Islet of Langerhans (tissue), 1 donor: ENCODE results near the gene NOTUM.

Experiments
- FAIRE-seq: peaks from one replicate; lab custom pipeline; 2011; peaks lifted over from hg19 to GRCh38; lab: Jason Lieb, UNC

The NOTUM gene

DNA sequence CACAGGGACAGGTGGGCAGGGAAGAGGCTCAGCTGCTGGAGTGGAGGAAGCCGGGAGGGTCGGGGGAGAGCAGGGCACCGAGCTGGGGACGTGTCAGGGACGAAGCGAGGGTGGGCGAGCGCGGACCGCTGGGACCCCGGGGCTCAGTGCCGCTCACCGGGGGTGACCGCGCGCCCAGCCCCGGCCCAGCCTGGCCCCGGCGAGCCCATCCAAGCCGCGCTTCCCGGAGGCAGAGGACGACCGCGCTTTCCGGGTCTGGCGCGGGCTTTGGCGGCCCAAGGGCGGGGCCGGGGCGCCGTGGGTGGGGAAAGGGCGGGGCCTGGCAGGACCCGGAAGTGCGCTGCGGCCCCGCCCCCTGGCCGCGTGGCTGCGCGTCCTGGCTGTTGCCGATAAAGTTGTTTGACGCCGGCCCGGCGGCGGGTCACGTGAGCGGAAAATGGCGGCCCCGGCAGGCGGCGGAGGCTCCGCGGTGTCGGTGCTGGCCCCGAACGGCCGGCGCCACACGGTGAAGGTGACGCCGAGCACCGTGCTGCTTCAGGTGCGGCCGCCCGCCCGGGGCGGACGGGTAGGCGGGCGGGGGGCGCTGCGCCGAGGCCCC is 16.3 kb upstream of the NOTUM start, which contains the start of gene ASPSCR1:
TSS of gene ASPSCR1 (plus strand) at position 419 of the 598 bp plus-strand sequence. CDS start at position 437, 18 bp downstream.
- no peak for FAIRE-seq

DNA sequence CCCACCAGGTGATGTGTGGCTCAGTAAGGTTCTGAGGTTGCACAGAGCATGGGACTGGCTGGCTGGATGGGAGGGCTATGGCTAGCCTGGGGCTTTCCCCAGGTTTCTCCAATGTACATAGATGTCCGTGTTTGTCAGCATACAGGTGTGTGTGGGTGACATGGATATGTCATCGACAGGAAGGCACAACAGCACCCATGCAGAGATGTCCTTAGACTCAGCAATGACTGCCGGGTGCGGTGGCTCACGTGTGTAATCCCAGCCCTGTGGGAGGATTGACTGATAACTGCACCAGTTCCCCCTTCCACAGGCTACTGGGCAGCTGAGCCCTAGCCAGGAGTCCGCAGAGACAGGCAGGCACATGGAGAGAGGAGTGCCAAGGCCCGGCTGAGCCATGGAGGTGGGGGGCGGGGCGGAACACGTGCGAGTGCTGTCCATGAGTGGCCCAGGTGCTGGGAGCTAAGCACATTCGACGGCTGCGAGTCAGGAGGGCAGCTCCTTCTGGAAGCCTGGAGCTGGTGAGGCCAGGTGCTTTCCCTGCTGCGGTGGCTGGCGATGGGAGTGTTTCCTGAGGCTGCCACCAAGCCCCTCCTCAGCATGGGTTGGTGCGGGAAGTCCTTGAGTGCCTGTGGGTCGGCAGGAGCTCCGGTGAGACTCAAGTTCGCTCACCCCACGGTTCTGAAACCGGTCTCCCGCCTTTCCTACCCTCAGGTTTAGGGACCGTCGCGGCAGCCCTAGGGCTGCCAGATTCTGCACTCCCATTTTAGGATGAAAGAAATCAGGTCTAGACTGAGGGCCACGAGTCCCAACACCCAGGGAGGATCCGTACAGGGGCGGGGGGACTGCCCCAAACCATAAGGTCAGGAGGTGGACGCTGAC is 15.6 kb upstream of the NOTUM start:
- no peak for FAIRE-seq

DNA sequence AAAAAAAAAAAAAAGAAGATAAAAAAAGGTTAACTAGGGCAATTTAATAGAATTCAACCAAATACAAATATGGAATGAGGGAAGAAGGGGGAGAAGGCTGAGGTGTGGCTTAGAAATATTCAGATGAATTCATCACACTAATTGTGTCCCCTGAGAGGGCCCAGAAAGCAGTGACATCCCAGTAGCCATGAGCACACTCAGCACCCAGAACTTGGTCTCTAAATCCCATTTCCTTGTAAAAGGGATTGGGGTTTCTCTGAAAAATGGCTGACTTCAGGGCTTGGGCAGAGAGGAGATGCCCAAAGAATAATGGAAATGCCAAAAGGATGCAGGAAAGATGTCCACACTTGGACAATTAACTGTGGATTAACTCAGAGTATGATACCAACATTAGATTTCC is 12.4 kb upstream of the NOTUM start:
- no peak for FAIRE-seq

DNA sequence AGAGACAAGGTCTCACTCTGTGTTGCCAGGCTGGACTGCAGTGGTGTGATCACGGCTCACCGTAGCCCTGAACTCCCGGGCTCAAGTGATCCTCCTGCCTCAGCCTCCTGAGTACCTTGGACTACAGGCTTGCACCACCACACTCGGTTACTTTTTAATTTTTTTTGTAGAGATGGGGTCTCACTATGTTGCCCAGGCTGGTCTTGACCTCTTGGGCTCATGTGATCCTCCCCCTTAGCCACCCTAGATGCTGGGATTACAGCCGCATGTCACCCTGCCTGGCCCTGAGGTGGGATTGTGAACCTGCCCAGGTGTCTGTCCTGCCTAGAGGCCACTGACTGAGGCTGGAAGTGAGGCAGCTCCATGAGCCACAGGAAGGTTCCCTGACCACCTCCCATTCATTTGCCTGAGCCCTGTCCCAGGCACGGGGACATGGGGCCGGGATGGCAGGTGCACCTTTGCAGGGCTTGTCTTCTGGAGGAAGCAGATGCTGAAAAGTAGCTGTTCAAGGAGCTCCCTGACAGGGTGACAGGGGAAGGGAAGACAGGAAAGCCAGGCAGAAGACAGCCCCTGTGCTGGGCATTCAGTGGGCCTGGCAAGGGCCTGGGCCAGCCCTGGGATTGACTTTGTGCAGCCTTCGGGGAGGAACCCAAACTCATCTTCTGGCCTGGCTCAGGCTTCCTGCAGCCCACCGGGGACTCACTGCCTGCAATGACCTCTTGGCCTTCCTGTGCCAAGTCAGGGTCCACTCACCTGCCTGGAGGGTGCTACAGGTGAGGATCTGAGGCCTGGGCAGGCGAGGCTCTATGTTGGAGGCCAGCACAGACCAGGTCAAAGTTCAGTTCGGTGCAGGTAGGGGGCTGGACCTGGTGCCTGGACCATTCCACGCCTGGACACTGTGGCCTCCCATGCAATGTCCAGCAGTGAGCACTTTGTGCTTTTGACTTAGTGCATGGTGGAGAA is 8.1 kb upstream of the NOTUM start:
- no peak for FAIRE-seq

DNA sequence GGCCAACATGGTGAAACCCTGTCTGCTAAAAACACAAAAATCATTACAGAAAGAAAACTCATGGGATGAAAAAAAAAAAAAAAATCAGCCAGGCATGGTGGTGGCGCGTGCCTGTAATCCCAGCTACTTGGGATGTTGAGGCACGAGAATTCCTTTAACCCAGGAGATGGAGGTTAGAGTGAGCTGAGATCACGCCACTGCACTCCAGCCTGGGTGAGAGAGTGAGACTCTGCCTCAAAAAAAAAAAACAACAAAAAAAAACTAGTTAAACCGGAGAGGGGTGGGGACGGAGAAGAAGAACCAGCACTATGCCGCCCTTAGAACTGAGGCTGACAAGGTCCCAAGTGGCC is 7.4 kb upstream of the NOTUM start:
- no peak for FAIRE-seq

DNA sequence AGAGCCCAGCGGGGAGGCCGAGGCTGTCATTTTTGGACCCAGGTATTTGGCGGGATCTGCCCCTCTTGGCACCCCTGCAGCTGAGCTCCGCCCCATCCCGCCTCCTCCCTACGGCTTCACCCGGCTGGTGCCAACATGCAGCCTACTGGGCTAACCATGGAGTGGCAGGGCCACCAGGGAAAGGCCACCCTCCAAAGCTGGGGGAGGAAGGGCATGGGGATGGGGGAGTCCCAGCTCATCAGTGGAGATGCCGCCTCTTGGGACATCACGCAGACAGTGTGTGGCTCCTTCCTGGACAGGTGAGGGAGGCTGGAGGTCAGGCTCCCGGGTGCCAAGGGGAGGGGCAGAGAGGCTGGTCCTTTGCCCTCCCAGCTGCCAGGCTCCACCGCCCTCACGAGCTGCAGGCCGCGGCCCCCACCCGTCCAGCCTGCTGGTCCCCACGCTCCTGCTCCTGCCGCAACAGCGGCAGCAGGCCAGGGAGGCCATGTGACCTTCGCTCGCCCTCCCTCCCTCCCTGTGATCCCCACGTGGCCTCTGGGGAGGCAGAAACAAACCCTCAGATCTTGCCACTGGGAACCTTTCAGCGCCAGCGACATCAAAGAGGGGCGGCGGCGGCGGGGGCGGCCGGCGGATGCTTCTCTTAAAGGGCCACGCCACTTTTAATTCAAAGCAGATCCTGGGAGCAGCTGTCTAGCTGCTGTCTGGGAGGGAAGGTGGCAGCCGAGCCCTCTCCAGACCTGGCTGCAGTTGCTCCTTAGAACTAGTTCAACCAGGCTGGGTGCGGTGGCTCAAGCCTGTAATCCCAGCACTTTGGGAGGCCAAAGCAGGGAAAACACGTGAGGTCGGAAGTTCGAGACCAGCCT is 6.8 kb upstream of the NOTUM start:
- no peak for FAIRE-seq

DNA sequence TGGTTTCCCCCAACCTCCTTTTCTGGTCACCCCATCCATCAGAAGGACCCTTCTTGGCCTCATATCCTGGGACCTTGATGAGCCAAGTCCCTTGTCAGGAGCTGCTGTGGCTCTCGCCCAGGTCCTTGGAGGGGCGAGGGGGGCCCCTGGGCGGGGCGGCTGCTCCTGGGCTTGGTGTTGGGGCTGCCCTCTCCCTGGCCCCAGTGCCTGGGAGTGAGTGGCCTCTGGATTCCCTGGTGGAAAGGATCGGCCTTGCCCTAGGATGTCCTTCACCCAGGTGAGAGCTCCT is 6.2 kb upstream of the NOTUM start:
- no peak for FAIRE-seq

DNA sequence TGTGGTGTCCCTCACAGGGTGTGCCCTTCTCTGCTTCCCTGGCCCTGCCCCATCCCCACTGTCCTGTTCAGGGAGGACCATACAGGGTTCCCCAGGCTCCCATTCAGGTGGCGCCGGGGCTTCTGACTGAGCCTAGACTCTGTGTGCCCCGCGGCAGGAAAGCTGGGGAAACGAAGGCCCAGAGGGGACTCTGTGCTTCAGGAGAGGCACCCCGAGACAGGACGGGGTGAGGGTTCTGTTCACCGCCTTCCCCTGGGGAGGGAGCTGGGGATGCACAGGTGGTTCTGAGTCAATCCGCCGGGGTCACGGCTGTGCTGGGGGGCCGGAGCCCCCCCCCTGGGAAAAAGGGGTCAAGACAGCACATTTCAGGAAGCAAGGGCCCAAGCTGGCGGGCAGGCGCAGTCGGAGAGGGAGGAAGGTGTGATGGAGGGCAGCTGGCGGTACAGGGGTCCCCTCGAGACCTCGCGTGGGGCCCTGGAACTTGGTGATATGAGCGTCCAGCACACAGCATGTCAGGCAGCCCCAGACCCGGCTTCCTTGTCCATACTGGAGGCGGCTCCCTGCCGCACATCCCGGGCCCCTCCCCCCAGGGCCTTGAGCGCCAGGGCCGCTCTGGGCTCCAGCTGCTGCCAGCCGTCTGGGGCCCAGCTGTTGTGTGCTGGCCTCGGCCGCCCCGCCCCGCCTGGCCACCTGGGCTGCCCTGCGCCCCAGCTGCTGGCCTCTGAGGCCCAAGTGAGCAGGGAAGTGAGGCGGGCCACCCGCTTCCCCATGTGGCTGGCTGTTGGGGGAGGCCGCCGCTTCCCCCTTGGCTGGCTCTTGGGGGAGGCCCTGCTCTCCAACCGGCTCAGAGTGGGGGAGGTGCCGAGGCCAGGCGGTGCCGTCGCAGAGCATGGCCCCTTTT is 5.6 kb upstream of the NOTUM start:
- no peak for FAIRE-seq

DNA sequence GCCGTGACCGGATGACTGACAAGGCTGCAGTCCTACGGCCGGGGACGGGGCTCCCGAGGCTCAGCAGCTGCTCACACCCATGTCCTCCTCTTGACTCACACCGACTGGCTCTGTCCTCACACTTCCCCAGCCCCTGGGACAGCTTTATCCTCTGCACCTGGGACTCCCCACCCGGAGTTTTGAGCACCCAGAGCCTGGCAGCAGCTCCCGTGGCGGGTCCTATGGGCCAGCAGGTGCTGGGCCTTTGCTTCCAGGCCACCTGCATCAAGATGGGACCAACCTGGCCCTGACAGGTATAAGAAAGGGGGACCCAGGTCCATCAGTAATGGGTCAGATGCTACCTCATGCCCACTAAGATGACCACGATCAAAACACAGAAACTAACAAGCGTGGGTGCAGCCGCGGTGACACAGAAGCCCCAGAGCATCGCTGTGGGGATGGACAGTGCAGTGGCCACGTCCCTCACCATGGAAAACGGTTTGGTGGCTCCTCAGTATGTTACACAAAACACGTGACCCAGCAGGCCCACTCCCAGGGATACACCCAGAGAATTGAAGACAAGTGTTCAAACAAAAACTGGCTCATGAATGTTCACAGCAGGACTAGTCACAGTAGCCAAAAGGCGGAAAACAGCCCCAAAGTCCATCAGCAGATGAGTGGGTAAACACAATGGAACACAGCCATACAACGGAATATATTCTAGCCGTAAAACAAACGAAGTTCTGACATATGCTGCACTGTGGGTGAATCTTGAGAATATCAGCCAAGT is 3.3 kb upstream of the NOTUM start:
- no peak for FAIRE-seq

DNA sequence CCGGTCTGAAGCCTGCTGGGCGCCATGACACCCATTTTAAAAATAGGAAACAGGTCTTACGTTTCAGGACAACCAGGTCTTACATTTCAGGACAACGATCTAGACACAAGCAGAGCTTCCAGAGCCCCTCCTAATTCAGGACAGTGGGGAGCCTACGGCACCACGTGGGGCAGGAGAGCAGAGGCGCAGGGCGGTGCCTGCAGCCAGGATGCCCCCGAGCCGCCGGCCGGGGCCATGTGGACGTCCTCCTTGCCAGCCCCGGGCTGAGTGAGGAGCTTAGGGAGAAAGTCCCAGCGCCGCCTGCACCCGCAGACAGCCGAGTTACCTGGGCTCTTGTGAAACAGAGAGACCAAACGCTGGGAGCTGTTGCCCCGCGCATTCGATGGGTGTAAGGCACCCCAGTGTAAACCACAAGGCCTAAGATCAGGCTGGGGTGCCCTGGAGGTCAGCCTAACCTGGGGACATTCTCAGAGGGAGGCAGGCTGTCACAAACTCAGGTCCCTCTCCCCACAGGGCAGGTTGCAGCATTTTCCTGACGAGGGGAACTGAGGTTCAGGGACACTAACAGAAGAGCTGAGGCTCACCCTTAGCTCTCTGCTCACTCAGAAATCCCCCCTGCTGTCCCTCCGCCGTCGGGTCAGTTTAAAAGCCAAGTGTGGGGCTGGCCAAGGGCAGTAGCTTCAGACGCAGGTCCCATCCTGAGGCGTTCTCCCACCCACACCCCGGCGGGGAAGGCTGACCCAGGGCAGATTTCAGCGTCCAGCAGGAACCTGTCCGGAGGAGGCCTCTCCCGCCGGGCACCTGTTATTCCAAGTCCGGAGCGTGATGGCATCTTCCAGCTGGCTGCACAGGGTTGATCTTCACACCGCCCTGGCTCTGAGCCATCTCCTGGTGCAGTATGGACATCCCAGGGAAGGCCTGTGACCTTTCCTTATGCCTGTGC is 1.8 kb upstream of the NOTUM start:
- no peak for FAIRE-seq

DNA sequence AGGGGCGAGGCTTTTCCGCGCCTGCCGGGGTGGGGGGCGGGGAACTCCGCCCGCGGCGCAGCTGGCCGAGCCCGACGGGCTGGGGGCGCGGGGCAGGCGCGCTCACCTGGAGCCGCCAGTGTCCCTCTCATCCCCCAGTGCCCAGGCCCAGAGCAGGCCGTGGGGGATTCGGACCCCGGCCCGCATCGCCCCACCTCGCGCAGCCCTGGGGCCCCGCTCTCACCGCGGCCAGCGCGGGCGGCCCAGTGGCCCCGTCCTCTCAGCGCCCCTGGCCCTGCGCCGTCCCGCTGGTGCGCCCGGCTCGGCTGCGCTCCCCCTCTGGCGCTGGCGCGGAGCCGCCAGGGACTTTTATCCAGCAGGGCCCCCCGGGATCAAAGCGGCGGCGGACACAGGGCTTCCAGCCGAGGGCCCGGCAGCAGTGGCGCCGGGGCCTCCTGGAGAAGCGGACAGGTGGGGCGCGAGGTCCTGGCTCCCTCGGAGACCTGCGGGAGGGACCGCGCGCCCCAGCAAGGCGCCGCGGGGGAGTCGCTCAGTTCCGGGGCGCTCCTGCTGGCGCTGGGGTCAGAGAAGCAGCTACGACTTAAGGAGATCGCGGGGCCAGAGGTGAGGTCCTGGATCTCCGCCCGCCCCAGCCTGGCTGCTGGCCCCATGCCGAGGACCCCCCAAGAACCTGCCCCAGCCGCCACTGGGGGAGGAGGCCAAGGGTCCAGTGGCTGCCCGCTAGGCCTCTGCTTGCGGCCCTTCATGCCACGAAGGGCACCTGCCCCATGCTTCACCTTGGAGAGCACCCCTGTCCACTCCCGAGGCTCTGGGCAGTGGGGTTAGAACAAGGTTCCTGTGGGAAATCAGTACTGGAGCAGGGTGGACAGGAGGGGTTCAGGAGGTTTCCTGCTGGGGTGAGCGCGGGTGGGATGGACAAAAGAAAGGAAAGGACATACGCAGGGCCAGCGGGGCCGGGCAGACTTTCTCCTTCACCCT is 823 bp upstream of the NOTUM start:
- no peak for FAIRE-seq

DNA sequence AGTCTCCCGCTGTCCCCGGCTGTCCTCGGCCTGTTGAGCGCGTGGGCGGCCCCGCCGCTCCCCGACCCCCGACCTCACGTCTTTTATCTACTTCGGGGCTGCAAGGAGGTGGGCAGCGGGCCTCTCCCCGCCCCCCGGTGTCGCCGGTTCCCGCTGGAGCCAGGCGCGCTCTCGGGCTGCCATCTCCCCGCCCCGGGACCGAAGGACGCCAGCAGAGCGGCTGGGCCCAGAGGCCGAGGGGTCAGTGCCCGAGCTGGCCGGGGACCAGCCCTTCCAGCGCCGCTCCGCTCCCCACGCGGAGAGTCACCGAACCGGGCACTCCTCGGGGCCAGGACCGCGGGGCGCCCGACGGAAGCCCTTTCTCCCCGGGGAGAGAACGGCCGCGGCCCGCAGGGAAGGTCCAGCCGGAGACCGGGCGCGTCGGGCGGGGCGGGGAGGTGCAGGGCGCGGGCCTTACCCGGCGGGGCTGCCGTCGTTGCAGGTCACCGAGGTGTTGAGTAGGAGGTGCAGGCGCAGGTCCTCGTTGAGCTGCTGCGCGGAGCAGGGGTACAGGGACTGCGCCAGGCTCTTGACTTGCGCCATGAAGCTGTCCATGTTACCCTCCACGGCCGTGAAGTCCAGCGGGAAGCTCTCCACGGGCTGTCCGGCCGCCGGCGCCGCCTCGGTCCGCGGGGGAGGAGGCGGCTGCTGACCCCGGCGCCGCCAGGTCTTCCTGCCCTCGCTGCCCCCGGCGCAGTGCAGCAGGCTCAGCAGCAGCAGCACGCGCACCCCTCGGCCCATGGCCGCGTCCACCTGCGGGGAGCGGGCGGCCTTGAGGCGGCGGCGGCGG is 643 bp downstream of the NOTUM start:
- no peak for FAIRE-seq

DNA sequence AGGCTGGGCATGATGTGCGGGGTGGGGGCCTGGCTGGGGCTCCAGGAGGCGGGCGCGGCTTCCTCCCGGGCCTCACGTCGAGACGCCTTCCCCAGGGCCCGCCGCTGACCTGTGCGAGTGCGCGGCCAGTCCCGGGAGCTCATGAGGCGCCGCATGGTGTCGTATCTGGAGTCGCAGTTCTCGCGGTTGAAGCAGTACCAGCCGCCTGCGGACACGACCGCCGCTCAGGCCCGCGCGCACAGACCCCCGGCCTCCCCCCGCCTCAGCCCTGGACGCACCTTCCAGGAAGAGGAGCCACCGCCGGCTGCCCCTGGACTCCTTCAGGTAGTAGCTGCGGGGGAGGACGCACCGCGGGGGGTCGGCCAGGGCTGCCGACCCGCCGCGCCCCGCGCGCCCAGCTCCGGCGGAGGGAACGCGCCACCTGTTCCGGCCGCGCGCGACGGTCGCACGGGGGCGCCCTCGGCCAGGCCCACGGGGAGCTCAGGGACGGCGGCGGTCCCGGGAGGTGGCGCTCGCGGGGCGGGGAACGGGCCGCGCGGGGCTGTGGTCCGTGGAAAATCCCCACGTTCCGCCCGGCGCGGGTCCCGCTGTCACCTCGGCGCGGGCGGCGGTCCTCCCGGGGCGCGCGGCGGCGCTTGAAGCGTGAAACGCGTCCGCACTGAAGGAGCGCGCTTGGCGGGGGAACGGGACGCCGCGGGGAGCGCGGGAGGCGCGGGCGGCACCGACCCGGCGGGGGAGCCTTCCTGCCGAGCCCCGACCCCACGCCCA is 1.4 kb downstream of the NOTUM start:
- FAIRE-seq, result no peak

DNA sequence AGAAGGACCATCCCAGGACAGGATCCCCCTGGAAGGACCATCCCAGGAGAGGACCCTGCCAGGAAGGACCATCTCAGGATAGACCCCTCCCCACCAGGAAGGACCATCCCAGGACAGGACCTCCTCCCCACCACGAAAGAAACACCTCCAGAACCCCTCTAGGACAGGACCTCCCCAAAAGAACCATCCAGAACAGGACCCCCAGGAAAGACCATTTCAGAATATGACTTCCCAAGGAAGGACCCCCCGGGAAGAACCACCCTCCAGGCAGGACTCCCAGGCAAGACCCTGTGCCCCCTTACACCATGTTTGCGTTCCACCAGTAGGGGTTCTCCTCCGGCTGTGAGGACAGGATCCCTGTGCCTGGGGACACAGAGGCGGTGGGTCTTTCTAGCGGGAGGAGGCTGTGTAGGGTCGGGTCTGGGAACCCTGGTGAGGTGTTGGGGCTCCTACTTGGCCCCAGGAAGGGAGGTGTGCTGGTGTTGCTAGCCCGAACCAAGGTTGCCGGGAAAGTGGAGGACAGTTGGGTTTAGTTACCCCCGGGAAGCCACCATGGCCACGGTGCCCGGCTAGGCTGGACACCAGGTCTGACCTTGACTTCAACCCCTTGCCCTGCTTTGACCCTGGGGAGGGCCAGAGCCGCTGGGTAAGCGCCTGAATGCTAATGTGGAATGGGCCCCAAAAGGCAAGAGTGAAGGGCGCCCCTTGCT is 2.2 kb downstream of the NOTUM start:
- FAIRE-seq, result no peak

DNA sequence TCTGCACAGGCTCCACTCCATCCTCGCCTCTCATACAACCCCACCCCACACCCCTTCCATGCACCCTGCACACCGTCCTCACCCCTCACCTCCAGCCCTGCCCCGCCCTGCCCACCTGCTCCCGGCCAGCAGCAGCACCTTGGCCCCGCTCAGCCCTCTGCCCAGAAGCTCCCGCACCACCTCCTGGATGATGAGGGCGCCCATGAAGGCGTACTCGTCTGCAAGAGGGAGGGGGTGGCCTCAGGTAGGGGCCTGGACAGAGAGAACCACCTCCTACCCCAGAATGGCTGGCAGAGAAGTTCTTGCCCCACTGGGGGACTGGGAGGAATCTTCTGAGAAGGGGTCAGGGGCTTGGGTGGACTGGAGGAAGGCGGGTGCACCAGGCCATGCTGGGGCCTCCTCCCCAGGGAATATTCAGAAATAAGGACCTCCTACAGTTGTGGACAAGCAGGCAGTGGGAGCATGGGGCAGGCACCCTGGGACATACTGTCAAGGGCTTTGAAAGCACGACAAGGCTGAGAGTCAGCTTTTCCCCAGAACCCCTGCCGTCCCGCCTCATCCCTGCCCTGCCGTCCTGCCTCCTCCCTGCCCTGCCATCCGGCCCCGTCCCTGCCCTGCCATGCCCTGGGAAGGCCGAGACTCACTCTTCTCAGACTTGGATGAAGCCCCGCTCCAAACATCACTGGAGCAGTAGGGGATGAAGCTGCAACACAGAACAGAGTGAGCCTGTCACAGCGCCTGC is 3.1 kb downstream of the NOTUM start:
- no peak for FAIRE-seq
